Measurements from ENCODE around the gene CCNY.

CCNY gene

GRCh38 chr10:35606430-35606829, 270.1 kb downstream of the CCNY start:
- Histone ChIP-seq H3K4me3 (no peak overlapping the region), H3K9me3 (ENCODE audit: low read depth, low read length) (no peaks in the 10 kb centered on the region), H3K27ac (no peak overlapping the region), H3K36me3 (ENCODE audit: insufficient read depth, low read length) (no peaks in the 10 kb centered on the region), H3K9ac (ENCODE audit: insufficient read length) (no peak overlapping the region)
- no peak for TF ChIP-seq POLR2AphosphoS5 (IDR thresholded peaks at IDR 0.05; ENCODE audit: borderline replicate concordance, low read depth, low read length)
- DNase-seq (ENCODE audit: low read depth, low spot score): no peak

- no peak for DNase-seq (ENCODE audit: low read depth, low spot score)
- no peaks in the 10 kb centered on the region for H3K36me3 ChIP-seq (ENCODE audit: insufficient read depth, low read length)
- H3K27ac ChIP-seq: no peak overlapping the region
- H3K4me3 ChIP-seq: no peak overlapping the region
- no peaks in the 10 kb centered on the region for H3K9me3 ChIP-seq (ENCODE audit: low read depth, low read length)
- TF ChIP-seq POLR2AphosphoS5 (IDR thresholded peaks at IDR 0.05; ENCODE audit: borderline replicate concordance, low read depth, low read length) (no peak), FOXP2 (optimal IDR thresholded peaks at IDR 0.05; ENCODE audit: control extremely low read depth, extremely low read length, insufficient read depth) (no peak), EZH2 (IDR thresholded peaks at IDR 0.05) (no peak)
- no peak overlapping the region for H3K9ac ChIP-seq (ENCODE audit: insufficient read length)
Observed at GRCh38 chr10:35607475-35608327, 271.4 kb downstream of the CCNY start.

- Histone ChIP-seq H3K36me3 (ENCODE audit: insufficient read depth, low read length) (no peaks in the 10 kb centered on the region), H3K4me3 (no peak overlapping the region), H3K27ac (no peak overlapping the region), H3K9me3 (ENCODE audit: low read depth, low read length) (no peaks in the 10 kb centered on the region), H3K9ac (ENCODE audit: insufficient read length) (no peak overlapping the region)
- TF ChIP-seq POLR2AphosphoS5 (IDR thresholded peaks at IDR 0.05; ENCODE audit: borderline replicate concordance, low read depth, low read length) (no peak), FOXP2 (optimal IDR thresholded peaks at IDR 0.05; ENCODE audit: control extremely low read depth, extremely low read length, insufficient read depth) (no peak), EZH2 (IDR thresholded peaks at IDR 0.05) (no peak)
- no peak for DNase-seq (ENCODE audit: low read depth, low spot score)
Observed at GRCh38 chr10:35608328-35608672, 272.0 kb downstream of the CCNY start.

DNA sequence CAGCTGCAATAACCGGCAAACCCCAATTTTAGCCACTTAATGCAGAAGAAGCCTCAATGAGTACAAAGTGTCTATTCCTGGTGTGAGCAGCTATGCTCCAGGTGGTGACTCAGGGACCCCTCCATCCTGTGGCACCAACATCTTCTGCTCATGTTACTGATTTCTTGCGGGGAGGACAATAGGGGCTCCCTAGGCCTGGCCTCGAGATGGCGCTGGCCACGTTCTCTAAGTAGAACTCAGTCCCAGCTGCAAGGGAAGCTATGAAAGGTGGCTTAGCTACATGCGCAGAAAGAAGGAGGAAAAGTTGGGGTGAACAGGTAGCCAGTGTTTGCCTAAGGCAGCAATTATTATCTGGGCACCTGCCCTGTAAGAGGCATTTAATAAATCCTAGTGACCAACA, 275.4 kb downstream of the CCNY start:
- no peak overlapping the region for H3K27ac ChIP-seq
- H3K36me3 ChIP-seq (ENCODE audit: insufficient read depth, low read length): no peaks in the 10 kb centered on the region
- no peaks in the 10 kb centered on the region for H3K9me3 ChIP-seq (ENCODE audit: low read depth, low read length)
- H3K9ac ChIP-seq (ENCODE audit: insufficient read length): no peak overlapping the region
- H3K4me3 ChIP-seq: no peak overlapping the region
- DNase-seq (ENCODE audit: low read depth, low spot score): no peak
- TF ChIP-seq POLR2AphosphoS5 (IDR thresholded peaks at IDR 0.05; ENCODE audit: borderline replicate concordance, low read depth, low read length): no peak
- no peak for TF ChIP-seq FOXP2 (optimal IDR thresholded peaks at IDR 0.05; ENCODE audit: control extremely low read depth, extremely low read length, insufficient read depth)
- TF ChIP-seq EZH2 (IDR thresholded peaks at IDR 0.05): no peak

DNA sequence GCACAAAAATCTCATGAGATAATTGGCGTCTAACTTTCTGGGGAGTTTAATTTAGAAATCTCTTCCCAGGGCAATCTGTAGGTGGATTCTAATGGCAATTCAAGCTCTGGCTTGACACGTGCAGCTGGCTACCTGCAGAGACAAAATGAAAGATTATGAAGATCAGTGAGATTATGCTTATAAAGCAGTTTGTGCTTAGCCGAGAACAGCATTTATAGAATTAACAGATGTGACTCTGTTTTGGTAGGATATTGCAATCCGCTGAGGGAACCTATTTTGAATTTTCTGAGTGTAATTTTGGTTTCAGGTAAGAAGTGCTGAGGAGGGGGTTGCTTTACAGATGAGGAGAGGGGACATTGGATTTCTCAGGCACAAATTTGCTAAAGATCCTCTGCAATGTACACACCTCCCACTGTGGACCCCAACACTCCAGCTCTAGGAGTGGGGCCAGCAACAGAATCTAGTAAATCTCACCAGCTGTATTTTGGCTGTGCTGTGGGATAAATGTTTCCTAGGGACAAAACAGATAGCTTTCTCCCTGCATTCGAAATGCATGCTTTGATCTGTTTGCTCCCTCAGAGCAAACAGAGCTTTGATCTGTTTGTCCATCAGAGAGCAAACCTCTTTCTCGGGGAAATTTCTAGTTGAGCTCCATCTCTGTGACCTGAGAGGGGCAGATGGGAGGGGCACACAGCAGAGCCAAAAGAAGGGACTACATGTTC, 276.2 kb downstream of the CCNY start:
- no peak for TF ChIP-seq EZH2 (IDR thresholded peaks at IDR 0.05)
- no peak for TF ChIP-seq FOXP2 (optimal IDR thresholded peaks at IDR 0.05; ENCODE audit: control extremely low read depth, extremely low read length, insufficient read depth)
- TF ChIP-seq POLR2AphosphoS5 (IDR thresholded peaks at IDR 0.05; ENCODE audit: borderline replicate concordance, low read depth, low read length): no peak
- Histone ChIP-seq H3K36me3 (ENCODE audit: insufficient read depth, low read length) (no peaks in the 10 kb centered on the region), H3K9me3 (ENCODE audit: low read depth, low read length) (no peaks in the 10 kb centered on the region), H3K9ac (ENCODE audit: insufficient read length) (no peak overlapping the region), H3K4me3 (no peak overlapping the region), H3K27ac (no peak overlapping the region)
- DNase-seq (ENCODE audit: low read depth, low spot score): no peak

DNA sequence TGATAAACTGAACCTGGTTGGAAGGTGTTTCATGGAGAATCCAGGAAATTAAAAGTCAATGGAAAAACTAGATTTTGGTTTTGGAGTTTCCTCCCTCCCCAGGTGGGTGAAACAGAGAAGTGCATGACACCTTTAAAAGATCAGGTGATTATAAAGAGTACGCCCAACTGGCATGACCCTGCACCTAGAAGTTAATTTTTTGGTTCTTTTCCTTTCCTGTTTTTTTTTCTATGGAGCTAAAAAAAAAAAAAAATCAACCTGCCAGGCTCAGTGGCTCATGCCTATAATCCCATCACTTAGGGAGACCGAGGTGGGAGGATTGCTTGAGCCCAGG, 276.8 kb downstream of the CCNY start:
- TF ChIP-seq POLR2AphosphoS5 (IDR thresholded peaks at IDR 0.05; ENCODE audit: borderline replicate concordance, low read depth, low read length) (no peak), FOXP2 (optimal IDR thresholded peaks at IDR 0.05; ENCODE audit: control extremely low read depth, extremely low read length, insufficient read depth) (no peak), EZH2 (IDR thresholded peaks at IDR 0.05) (no peak)
- Histone ChIP-seq H3K4me3 (no peak overlapping the region), H3K9me3 (ENCODE audit: low read depth, low read length) (no peaks in the 10 kb centered on the region), H3K9ac (ENCODE audit: insufficient read length) (no peak overlapping the region), H3K27ac (no peak overlapping the region), H3K36me3 (ENCODE audit: insufficient read depth, low read length) (no peaks in the 10 kb centered on the region)
- DNase-seq (ENCODE audit: low read depth, low spot score): no peak

- H3K9me3 ChIP-seq (ENCODE audit: low read depth, low read length): no peaks in the 10 kb centered on the region
- no peak for DNase-seq (ENCODE audit: low read depth, low spot score)
- no peak for TF ChIP-seq EZH2 (IDR thresholded peaks at IDR 0.05)
- TF ChIP-seq POLR2AphosphoS5 (IDR thresholded peaks at IDR 0.05; ENCODE audit: borderline replicate concordance, low read depth, low read length): no peak
- TF ChIP-seq FOXP2 (optimal IDR thresholded peaks at IDR 0.05; ENCODE audit: control extremely low read depth, extremely low read length, insufficient read depth): no peak
- no peaks in the 10 kb centered on the region for H3K36me3 ChIP-seq (ENCODE audit: insufficient read depth, low read length)
- H3K27ac ChIP-seq: no peak overlapping the region
- H3K9ac ChIP-seq (ENCODE audit: insufficient read length): no peak overlapping the region
- H3K4me3 ChIP-seq: no peak overlapping the region
Observed at GRCh38 chr10:35613597-35614226, 277.4 kb downstream of the CCNY start.

DNA sequence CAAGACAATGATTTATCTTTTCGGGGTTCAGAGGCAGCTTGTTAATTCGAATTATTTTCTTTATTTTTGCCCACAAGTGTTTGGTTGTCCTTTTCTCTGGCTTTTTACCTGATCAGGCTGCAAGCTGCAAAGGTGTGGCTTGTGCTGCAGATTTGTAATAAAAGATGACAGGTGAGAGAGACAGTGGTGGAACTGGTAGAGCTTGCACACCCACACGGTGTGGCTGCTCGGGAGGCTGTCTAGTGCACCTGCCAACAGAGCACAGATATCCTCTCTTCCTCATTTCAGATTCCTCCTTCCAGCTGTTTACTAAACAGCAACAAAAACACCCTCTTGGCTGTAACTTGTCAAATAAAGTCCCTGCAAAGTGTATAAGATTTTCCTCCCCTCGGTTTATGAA, 278.0 kb downstream of the CCNY start:
- no peak for DNase-seq (ENCODE audit: low read depth, low spot score)

More for the DNA sequence above, 278.0 kb downstream of the CCNY start:
- Histone ChIP-seq H3K9me3 (ENCODE audit: low read depth, low read length) (no peaks in the 10 kb centered on the region), H3K27ac (no peak overlapping the region), H3K9ac (ENCODE audit: insufficient read length) (no peak overlapping the region), H3K4me3 (no peak overlapping the region), H3K36me3 (ENCODE audit: insufficient read depth, low read length) (no peaks in the 10 kb centered on the region)
- TF ChIP-seq EZH2 (IDR thresholded peaks at IDR 0.05) (no peak), FOXP2 (optimal IDR thresholded peaks at IDR 0.05; ENCODE audit: control extremely low read depth, extremely low read length, insufficient read depth) (no peak), POLR2AphosphoS5 (IDR thresholded peaks at IDR 0.05; ENCODE audit: borderline replicate concordance, low read depth, low read length) (no peak)
